ENCODE results near the gene SKP1. TPM values are rescaled to one million over a fixed set of nuclear protein-coding genes. Genes with fewer than 3 reads are reported as not detected.

SKP1 gene
- polyA plus RNA-seq, 4 donors = 476 to 538 (median 505) TPM

DNA sequence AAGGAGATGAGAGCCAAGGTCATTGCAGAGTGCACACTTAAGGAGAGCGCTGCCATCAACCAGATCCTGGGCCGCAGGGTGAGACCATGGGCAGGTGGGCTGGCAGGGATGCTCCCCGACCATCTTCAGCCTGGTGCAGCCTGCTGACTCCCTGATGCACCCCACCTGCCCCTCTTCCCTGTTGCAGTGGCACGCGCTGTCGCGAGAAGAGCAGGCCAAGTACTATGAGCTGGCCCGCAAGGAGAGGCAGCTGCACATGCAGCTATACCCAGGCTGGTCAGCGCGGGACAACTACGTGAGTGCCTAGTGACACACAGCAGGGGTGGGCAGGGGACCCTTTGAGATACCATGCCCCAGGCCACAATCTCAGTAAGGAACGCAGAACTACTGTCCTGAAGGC lies 33.9 kb downstream of the SKP1 start:
- Histone ChIP-seq H3K4me3 (ENCODE audit: low read depth in 1 of 3, low read length in 3 of 3) (no peak overlapping the region), H3K4me1 (ENCODE audit: control insufficient read depth in 3 of 3, insufficient read depth in 2 of 3, low read depth in 1 of 3, low read length in 2 of 3) (peaks cover 0 to 61% (median 0%) of the 10 kb centered on the region in 3 donors), H3K27ac (ENCODE audit: low read depth in 1 of 3, low read length in 2 of 3) (peak overlapping the region in 1 of 3 donors; percentile 87), H3K27me3 (ENCODE audit: control insufficient read depth in 3 of 3, insufficient read depth in 3 of 3, low read length in 3 of 3) (no peaks in the 10 kb centered on the region), H3K9me3 (ENCODE audit: control insufficient read depth in 2 of 2, insufficient read depth in 1 of 2, low read depth in 1 of 2, low read length in 1 of 2) (no peaks in the 10 kb centered on the region), H3K36me3 (ENCODE audit: control insufficient read depth in 3 of 3, insufficient read depth in 2 of 3, low read depth in 1 of 3, low read length in 3 of 3) (peaks cover 3 to 92% (median 7%) of the 10 kb centered on the region in 3 donors)
- DNase-seq = no peak
- no peak for FAIRE-seq
- 93 to 94% (median 94%) methylated on average over 12 of the region's 12 CpGs for WGBS, 3 donors

- Histone ChIP-seq H3K9me3 (ENCODE audit: control insufficient read depth in 2 of 2, insufficient read depth in 1 of 2, low read depth in 1 of 2, low read length in 1 of 2) (no peaks in the 10 kb centered on the region), H3K4me1 (ENCODE audit: control insufficient read depth in 3 of 3, insufficient read depth in 2 of 3, low read depth in 1 of 3, low read length in 2 of 3) (peaks cover 0 to 61% (median 0%) of the 10 kb centered on the region in 3 donors), H3K27ac (ENCODE audit: low read depth in 1 of 3, low read length in 2 of 3) (peak overlapping the region in 1 of 3 donors; percentile 87), H3K27me3 (ENCODE audit: control insufficient read depth in 3 of 3, insufficient read depth in 3 of 3, low read length in 3 of 3) (no peaks in the 10 kb centered on the region), H3K36me3 (ENCODE audit: control insufficient read depth in 3 of 3, insufficient read depth in 2 of 3, low read depth in 1 of 3, low read length in 3 of 3) (peaks cover 3 to 89% (median 7%) of the 10 kb centered on the region in 3 donors), H3K4me3 (ENCODE audit: low read depth in 1 of 3, low read length in 3 of 3) (no peak overlapping the region)
- DNase-seq (peak in 1 of 2 donors; percentile 77), FAIRE-seq (no peak)
- 64 to 67% (median 65%) methylated on average over 5 of the region's 5 CpGs for WGBS, 3 donors
Observed at GRCh38 chr5:134142052-134142451, 34.7 kb downstream of the SKP1 start.

DNA sequence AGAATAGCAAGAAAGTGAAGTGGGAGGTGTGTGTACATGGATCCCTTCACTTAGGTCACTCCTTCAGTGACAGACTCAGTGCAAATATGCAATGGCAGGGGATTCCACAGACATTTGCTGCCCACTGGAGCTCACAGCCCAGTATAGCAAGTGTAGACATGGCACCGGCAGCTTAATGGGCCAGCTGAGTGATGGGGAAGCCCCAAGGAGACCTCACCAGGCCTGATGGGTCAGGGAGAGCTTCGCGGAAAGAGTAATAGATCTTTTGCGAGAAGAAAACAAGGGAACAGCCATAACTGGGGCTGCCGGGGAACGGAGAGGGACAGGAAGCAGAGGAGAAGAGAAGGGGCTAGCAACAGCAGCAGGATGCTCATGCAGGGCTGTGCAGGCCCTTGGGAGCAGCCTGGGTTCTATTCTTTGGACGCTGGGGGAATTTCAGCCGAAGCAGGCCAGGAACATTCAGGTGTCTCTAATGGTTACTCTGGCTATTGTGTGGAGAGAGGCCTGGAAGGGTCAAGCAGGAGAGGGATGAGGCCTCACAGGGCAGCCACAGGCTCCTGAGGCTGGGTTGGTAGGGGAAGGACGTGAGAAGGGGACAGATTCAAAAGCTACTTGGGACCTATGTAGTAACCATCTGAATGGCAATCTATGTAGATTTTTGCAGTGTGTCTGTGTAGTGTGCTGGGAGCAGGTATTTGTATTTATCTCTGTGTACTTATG lies 35.3 kb downstream of the SKP1 start:
- H3K36me3 ChIP-seq (ENCODE audit: control insufficient read depth in 3 of 3, insufficient read depth in 2 of 3, low read depth in 1 of 3, low read length in 3 of 3) = peaks cover 3 to 91% (median 7%) of the 10 kb centered on the region in 3 donors
- DNase-seq = peak in 1 of 2 donors; percentile 18
- H3K4me1 ChIP-seq (ENCODE audit: control insufficient read depth in 3 of 3, insufficient read depth in 2 of 3, low read depth in 1 of 3, low read length in 2 of 3) = peaks cover 0 to 61% (median 0%) of the 10 kb centered on the region in 3 donors
- 69 to 74% (median 74%) methylated on average over 9 of the region's 9 CpGs for WGBS, 3 donors
- peak overlapping the region in 1 of 3 donors; percentile 87 for H3K27ac ChIP-seq (ENCODE audit: low read depth in 1 of 3, low read length in 2 of 3)
- FAIRE-seq = no peak
- H3K4me3 ChIP-seq (ENCODE audit: low read depth in 1 of 3, low read length in 3 of 3) = no peak overlapping the region
- H3K9me3 ChIP-seq (ENCODE audit: control insufficient read depth in 2 of 2, insufficient read depth in 1 of 2, low read depth in 1 of 2, low read length in 1 of 2) = no peaks in the 10 kb centered on the region
- no peaks in the 10 kb centered on the region for H3K27me3 ChIP-seq (ENCODE audit: control insufficient read depth in 3 of 3, insufficient read depth in 3 of 3, low read length in 3 of 3)

DNA sequence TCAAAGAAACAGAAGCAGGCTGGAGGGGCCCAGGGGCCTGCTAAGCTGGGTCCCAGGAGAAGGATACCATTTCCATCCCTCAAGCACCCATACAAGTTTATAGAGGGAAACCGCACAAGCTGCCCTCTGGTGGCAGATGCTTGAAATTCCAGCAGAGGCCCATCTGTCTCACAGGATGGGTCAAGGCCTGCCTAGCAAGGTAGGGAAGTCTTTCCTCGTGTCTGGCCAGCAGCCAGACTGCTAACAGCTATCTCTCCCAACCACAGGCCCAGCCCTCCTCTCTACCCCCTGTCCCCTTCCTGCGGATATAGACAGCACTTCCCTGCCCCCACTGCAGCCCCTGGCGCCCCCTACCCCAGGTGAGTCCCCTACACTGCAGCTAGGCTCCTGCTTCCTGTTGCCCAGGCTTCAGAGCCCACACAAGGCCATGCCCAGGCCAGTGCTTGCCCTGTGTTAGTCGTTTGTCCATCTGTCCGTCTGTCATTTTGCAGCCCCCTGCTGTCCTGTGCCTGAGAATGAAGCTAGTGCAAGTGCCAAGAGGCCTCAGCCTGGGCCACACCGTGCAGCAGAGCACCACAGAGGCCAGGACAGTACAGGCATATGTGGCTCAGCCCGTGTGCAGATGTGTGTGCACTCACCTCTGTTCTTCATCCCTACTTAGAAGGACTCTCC lies 36.1 kb downstream of the SKP1 start:
- Histone ChIP-seq H3K9me3 (ENCODE audit: control insufficient read depth in 2 of 2, insufficient read depth in 1 of 2, low read depth in 1 of 2, low read length in 1 of 2) (no peaks in the 10 kb centered on the region), H3K27me3 (ENCODE audit: control insufficient read depth in 3 of 3, insufficient read depth in 3 of 3, low read length in 3 of 3) (no peaks in the 10 kb centered on the region), H3K36me3 (ENCODE audit: control insufficient read depth in 3 of 3, insufficient read depth in 2 of 3, low read depth in 1 of 3, low read length in 3 of 3) (peaks cover 5 to 91% (median 10%) of the 10 kb centered on the region in 3 donors), H3K4me1 (ENCODE audit: control insufficient read depth in 3 of 3, insufficient read depth in 2 of 3, low read depth in 1 of 3, low read length in 2 of 3) (peaks cover 0 to 59% (median 0%) of the 10 kb centered on the region in 3 donors), H3K4me3 (ENCODE audit: low read depth in 1 of 3, low read length in 3 of 3) (no peak overlapping the region), H3K27ac (ENCODE audit: low read depth in 1 of 3, low read length in 2 of 3) (peak overlapping the region in 2 of 3 donors; percentile 14 to 87)
- WGBS, 3 donors = 31 to 35% (median 32%) methylated on average over 8 of the region's 8 CpGs
- FAIRE-seq = no peak
- DNase-seq = peak; percentile 79 to 85

DNA sequence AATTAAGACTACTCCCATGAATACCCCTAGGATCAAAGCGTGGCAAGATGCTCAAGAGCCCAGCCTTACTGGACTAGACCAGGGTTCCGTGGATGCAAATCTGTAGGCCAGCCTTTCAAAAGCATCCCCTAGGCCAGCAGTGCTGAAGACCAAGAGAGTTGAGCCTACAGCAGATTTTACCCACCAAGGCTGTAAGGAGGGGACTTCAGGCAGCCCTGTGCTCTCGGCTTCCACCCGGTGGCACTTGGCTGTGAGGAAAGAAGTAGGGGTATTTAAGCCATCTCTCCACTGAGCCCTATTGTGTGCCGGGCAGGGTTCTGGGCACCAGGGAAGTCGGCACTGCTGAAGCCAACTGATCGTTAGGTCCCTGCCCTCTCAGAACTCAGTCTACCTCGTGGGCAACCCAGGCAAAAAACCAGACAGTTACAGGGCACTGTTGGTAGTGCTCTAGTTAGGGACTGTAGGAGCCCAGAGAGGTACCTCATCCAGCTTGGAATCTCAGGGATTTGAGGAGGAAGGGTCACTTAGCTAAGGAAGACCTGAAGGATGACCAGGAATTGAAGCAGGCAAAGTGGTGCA lies 36.8 kb downstream of the SKP1 start:
- H3K4me3 ChIP-seq (ENCODE audit: low read depth in 1 of 3, low read length in 3 of 3) = no peak overlapping the region
- FAIRE-seq (no peak), DNase-seq (no peak)
- H3K9me3 ChIP-seq (ENCODE audit: control insufficient read depth in 2 of 2, insufficient read depth in 1 of 2, low read depth in 1 of 2, low read length in 1 of 2) = no peaks in the 10 kb centered on the region
- no peak overlapping the region for H3K27ac ChIP-seq (ENCODE audit: low read depth in 1 of 3, low read length in 2 of 3)
- no peaks in the 10 kb centered on the region for H3K27me3 ChIP-seq (ENCODE audit: control insufficient read depth in 3 of 3, insufficient read depth in 3 of 3, low read length in 3 of 3)
- peaks cover 0 to 52% (median 0%) of the 10 kb centered on the region in 3 donors for H3K4me1 ChIP-seq (ENCODE audit: control insufficient read depth in 3 of 3, insufficient read depth in 2 of 3, low read depth in 1 of 3, low read length in 2 of 3)
- peaks cover 6 to 91% (median 8%) of the 10 kb centered on the region in 3 donors for H3K36me3 ChIP-seq (ENCODE audit: control insufficient read depth in 3 of 3, insufficient read depth in 2 of 3, low read depth in 1 of 3, low read length in 3 of 3)
- 84 to 91% (median 84%) methylated on average over 8 of the region's 8 CpGs for WGBS, 3 donors

- WGBS, 3 donors = 86 to 91% (median 87%) methylated on average over 4 of the region's 4 CpGs
- H3K9me3 ChIP-seq (ENCODE audit: control insufficient read depth in 2 of 2, insufficient read depth in 1 of 2, low read depth in 1 of 2, low read length in 1 of 2) = no peaks in the 10 kb centered on the region
- H3K4me1 ChIP-seq (ENCODE audit: control insufficient read depth in 3 of 3, insufficient read depth in 2 of 3, low read depth in 1 of 3, low read length in 2 of 3) = peaks cover 0 to 47% (median 0%) of the 10 kb centered on the region in 3 donors
- FAIRE-seq = no peak
- H3K27ac ChIP-seq (ENCODE audit: low read depth in 1 of 3, low read length in 2 of 3) = no peak overlapping the region
- DNase-seq = no peak
- peaks cover 6 to 91% (median 10%) of the 10 kb centered on the region in 3 donors for H3K36me3 ChIP-seq (ENCODE audit: control insufficient read depth in 3 of 3, insufficient read depth in 2 of 3, low read depth in 1 of 3, low read length in 3 of 3)
- H3K27me3 ChIP-seq (ENCODE audit: control insufficient read depth in 3 of 3, insufficient read depth in 3 of 3, low read length in 3 of 3) = no peaks in the 10 kb centered on the region
- H3K4me3 ChIP-seq (ENCODE audit: low read depth in 1 of 3, low read length in 3 of 3) = no peak overlapping the region
Observed at GRCh38 chr5:134139377-134139851, 37.3 kb downstream of the SKP1 start.

DNA sequence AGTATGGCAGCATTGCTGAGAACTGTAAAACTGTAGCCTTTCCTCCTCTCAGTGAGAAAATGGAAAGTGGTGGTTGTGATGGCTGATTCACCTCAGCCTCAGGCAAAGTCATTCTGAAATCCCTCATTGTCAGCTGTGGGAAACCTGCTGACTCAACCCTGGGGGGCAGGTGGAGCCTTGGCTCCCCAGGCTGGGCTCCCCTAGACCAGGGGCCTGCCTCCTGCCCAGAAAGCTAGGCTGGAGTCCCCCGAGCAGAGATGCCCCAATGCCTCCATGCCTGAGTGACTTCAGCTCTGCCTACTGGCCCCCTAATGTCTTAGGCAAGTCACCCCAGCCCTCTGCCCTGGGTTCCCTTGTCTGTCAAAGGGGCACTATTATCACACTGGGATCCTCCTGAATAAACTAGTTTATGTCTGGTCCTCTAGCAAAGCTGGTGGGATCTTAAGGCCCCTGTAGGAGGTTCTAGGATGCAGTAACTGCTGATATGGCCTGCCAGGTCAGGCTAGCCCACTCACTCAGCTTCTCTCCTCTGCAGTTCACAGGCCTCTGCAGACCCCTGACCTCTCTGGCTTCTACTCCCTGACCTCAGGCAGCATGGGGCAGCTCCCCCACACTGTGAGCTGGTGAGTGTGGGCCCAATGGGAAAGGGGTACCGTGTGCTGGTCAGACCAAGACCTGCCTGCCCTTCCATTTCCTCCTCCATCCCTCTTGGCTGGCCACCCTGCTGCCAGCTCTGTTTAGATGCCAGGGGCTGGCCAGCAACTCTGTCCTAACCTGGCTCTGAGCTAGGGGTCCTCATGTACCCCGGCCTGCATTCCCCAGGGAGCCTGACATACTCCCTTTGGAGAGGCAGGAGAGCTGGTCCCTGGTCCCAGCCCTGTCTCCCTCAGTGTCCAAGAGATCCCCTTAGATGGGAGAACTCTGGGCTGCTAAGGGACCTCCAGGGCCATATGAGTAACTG lies 38.1 kb downstream of the SKP1 start:
- 80 to 92% (median 81%) methylated on average over 3 of the region's 3 CpGs for WGBS, 3 donors
- FAIRE-seq = no peak
- no peak overlapping the region for H3K4me3 ChIP-seq (ENCODE audit: low read depth in 1 of 3, low read length in 3 of 3)
- H3K4me1 ChIP-seq (ENCODE audit: control insufficient read depth in 3 of 3, insufficient read depth in 2 of 3, low read depth in 1 of 3, low read length in 2 of 3) = peaks cover 0 to 40% (median 0%) of the 10 kb centered on the region in 3 donors
- H3K27ac ChIP-seq (ENCODE audit: low read depth in 1 of 3, low read length in 2 of 3) = no peak overlapping the region
- H3K9me3 ChIP-seq (ENCODE audit: control insufficient read depth in 2 of 2, insufficient read depth in 1 of 2, low read depth in 1 of 2, low read length in 1 of 2) = no peaks in the 10 kb centered on the region
- no peak for DNase-seq
- H3K36me3 ChIP-seq (ENCODE audit: control insufficient read depth in 3 of 3, insufficient read depth in 2 of 3, low read depth in 1 of 3, low read length in 3 of 3) = peaks cover 6 to 91% (median 13%) of the 10 kb centered on the region in 3 donors
- no peaks in the 10 kb centered on the region for H3K27me3 ChIP-seq (ENCODE audit: control insufficient read depth in 3 of 3, insufficient read depth in 3 of 3, low read length in 3 of 3)
